ENCODE measurements around the gene TMEM156.
A peak's percentile ranks its signal among the peaks of the same experiment; 100 is the strongest.

The TMEM156 gene

DNA sequence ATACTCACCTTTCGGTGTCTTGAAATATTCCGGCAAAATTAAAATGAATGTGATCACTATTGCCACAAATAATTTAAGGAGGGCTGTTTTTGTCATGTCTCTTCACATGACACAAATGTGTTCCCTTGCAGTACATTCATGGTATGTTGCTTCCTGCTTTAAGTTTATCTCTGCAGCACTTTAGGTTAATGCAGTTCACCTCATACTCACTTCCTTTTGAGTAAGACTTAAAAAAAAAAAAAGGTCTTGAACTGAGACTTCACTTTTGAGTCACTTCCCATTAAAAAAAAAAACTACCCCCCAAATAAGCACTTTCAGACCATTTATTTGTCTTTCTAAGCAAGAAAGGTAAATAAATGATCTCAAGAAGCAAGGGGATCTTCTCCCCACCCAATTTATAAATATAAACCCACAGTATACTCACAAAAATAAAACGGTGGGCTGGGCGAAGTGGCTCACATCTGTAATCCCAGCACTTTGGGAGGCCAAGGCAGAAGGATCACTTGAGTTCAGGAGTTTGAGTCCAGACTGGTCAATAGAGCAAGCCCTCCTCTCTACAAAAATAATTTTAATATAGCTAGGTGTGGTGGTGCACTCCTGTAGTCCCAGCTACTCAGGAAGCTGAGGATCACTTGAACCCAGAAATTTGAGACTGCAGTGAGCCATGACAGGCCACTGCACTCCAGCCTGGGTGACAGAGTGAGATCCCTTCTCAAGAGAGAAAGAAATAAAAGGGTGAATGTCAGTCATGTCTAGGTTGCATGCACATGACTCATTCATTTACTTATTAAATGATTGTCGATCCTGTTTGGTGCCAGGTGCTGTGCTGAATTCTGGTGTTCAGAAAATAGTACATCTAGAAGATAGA lies at the start of gene TMEM156:
Gene TMEM156 (minus strand): TSS at position 192 of the 868 bp plus-strand sequence. CDS start 96 bp downstream, at position 96.
- H3K4me3 ChIP-seq (ENCODE audit: low read length) = no peak within 1 kb of the TSS
- no peaks in the 10 kb centered on the region for H3K9me3 ChIP-seq (ENCODE audit: control insufficient read depth, insufficient read depth, low read length)
- H3K4me1 ChIP-seq (ENCODE audit: control insufficient read depth, insufficient read depth, low read length) = peaks cover 2% of the 10 kb centered on the region; the same call in 1 of the 2 replicates
- H3K36me3 ChIP-seq (ENCODE audit: control insufficient read depth, insufficient read depth, low read length) = no peaks in the 10 kb centered on the region
- no peaks in the 10 kb centered on the region for H3K27me3 ChIP-seq (ENCODE audit: control insufficient read depth, insufficient read depth, low read length)
- DNase-seq (ENCODE audit: low read depth, low spot score) = no peak
- WGBS (ENCODE audit: insufficient coverage, insufficient read length) = no CpG with 5 or more reads among the region's 5 CpGs
- no peak within 1 kb of the TSS for H3K27ac ChIP-seq (ENCODE audit: low read length)

DNA sequence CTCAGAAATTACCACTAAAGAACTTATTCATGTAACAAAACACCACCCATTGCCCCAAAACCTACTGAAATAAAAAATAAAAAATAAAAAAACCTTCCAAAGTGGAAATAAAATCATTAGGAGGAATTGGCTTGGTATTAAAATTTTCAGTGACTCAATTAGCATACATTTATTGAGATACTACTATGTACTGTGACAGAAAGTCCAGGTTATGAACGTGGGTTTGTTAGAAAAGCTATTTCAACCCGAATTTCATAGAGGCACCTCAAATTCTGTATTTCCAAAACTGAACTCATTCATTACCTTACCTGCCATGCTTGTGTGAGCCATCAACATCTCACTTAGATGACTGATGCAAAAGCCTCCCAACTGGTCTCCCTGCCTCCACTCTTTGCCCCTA lies 46.6 kb upstream of the TMEM156 start:
- Histone ChIP-seq H3K36me3 (ENCODE audit: control insufficient read depth, insufficient read depth, low read length) (no peaks in the 10 kb centered on the region), H3K27me3 (ENCODE audit: control insufficient read depth, insufficient read depth, low read length) (no peaks in the 10 kb centered on the region), H3K4me3 (ENCODE audit: low read length) (no peak overlapping the region), H3K9me3 (ENCODE audit: control insufficient read depth, insufficient read depth, low read length) (no peaks in the 10 kb centered on the region), H3K27ac (ENCODE audit: low read length) (no peak overlapping the region), H3K4me1 (ENCODE audit: control insufficient read depth, insufficient read depth, low read length) (no peaks in the 10 kb centered on the region)
- no CpG with 5 or more reads among the region's 2 CpGs for WGBS (ENCODE audit: insufficient coverage, insufficient read length)
- no peak for DNase-seq (ENCODE audit: low read depth, low spot score)

DNA sequence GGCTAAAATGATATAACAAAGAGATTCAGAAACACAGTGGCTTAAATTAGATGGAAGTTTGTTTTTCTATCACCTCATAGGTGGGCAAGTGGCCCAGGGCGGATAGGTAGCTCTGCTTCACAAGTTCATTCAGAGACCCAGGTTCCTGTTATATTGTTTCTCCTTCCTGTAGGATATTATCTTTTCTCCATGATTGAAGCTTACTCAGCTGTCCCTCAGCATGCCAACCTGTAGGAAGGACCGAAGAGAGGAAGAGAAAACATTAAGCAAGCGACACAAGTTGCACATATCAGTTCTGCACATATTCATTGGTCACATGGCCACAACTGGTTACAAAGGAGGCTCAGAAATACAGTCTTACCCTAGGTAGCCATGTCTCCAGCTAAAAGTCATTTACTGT lies 36.7 kb upstream of the TMEM156 start:
- no CpG with 5 or more reads among the region's 3 CpGs for WGBS (ENCODE audit: insufficient coverage, insufficient read length)

GRCh38 chr4:39067451-39067850 lies 35.2 kb upstream of the TMEM156 start:
- no peaks in the 10 kb centered on the region for H3K36me3 ChIP-seq (ENCODE audit: control insufficient read depth, insufficient read depth, low read length)
- H3K9me3 ChIP-seq (ENCODE audit: control insufficient read depth, insufficient read depth, low read length) = no peaks in the 10 kb centered on the region
- H3K4me1 ChIP-seq (ENCODE audit: control insufficient read depth, insufficient read depth, low read length) = peaks cover 1% of the 10 kb centered on the region; the same call in 1 of the 2 replicates
- no peak overlapping the region for H3K27ac ChIP-seq (ENCODE audit: low read length)
- DNase-seq (ENCODE audit: low read depth, low spot score) = no peak
- no CpG with 5 or more reads among the region's 3 CpGs for WGBS (ENCODE audit: insufficient coverage, insufficient read length)
- H3K4me3 ChIP-seq (ENCODE audit: low read length) = no peak overlapping the region
- H3K27me3 ChIP-seq (ENCODE audit: control insufficient read depth, insufficient read depth, low read length) = no peaks in the 10 kb centered on the region

More for the DNA sequence above, 36.7 kb upstream of the TMEM156 start:
- Histone ChIP-seq H3K27ac (ENCODE audit: low read length) (no peak overlapping the region), H3K4me1 (ENCODE audit: control insufficient read depth, insufficient read depth, low read length) (no peaks in the 10 kb centered on the region), H3K27me3 (ENCODE audit: control insufficient read depth, insufficient read depth, low read length) (no peaks in the 10 kb centered on the region), H3K4me3 (ENCODE audit: low read length) (no peak overlapping the region), H3K9me3 (ENCODE audit: control insufficient read depth, insufficient read depth, low read length) (no peaks in the 10 kb centered on the region), H3K36me3 (ENCODE audit: control insufficient read depth, insufficient read depth, low read length) (no peaks in the 10 kb centered on the region)
- no peak for DNase-seq (ENCODE audit: low read depth, low spot score)

DNA sequence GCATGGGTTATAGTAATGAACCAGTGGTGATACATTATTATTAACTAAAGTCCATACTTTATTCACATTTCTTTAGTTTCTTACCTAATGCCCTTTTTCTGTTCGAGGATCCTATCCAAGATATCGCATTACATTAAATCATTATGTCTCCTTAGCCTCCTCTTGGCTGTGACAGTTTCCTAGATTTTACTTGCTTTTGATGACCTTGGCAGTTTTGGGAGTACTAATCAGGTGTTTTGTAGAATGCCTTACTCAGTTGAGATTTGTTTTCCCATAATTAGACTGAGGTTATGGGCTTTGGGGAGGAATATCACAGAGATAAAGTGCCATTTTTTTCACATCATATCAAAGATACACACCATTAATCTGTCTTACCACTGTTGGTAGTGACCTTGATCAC lies 34.8 kb upstream of the TMEM156 start:
- no peak for DNase-seq (ENCODE audit: low read depth, low spot score)
- Histone ChIP-seq H3K36me3 (ENCODE audit: control insufficient read depth, insufficient read depth, low read length) (no peaks in the 10 kb centered on the region), H3K4me1 (ENCODE audit: control insufficient read depth, insufficient read depth, low read length) (peaks cover 1% of the 10 kb centered on the region; the same call in 1 of the 2 replicates), H3K27ac (ENCODE audit: low read length) (no peak overlapping the region), H3K27me3 (ENCODE audit: control insufficient read depth, insufficient read depth, low read length) (no peaks in the 10 kb centered on the region), H3K9me3 (ENCODE audit: control insufficient read depth, insufficient read depth, low read length) (no peaks in the 10 kb centered on the region), H3K4me3 (ENCODE audit: low read length) (no peak overlapping the region)
- no CpG with 5 or more reads among the region's 2 CpGs for WGBS (ENCODE audit: insufficient coverage, insufficient read length)

- DNase-seq (ENCODE audit: low read depth, low spot score) = no peak
- H3K4me1 ChIP-seq (ENCODE audit: control insufficient read depth, insufficient read depth, low read length) = peaks cover 1% of the 10 kb centered on the region; the same call in 1 of the 2 replicates
- H3K9me3 ChIP-seq (ENCODE audit: control insufficient read depth, insufficient read depth, low read length) = no peaks in the 10 kb centered on the region
- WGBS (ENCODE audit: insufficient coverage, insufficient read length) = no CpG with 5 or more reads among the region's 2 CpGs
- H3K4me3 ChIP-seq (ENCODE audit: low read length) = no peak overlapping the region
- no peaks in the 10 kb centered on the region for H3K27me3 ChIP-seq (ENCODE audit: control insufficient read depth, insufficient read depth, low read length)
- H3K36me3 ChIP-seq (ENCODE audit: control insufficient read depth, insufficient read depth, low read length) = no peaks in the 10 kb centered on the region
- H3K27ac ChIP-seq (ENCODE audit: low read length) = no peak overlapping the region
These were observed 34.2 kb upstream of the TMEM156 start for GRCh38 chr4:39066371-39066770.

GRCh38 chr4:39063430-39063829 lies 31.2 kb upstream of the TMEM156 start:
- Histone ChIP-seq H3K36me3 (ENCODE audit: control insufficient read depth, insufficient read depth, low read length) (no peaks in the 10 kb centered on the region), H3K4me1 (ENCODE audit: control insufficient read depth, insufficient read depth, low read length) (peaks cover 1% of the 10 kb centered on the region; the same call in 1 of the 2 replicates), H3K27me3 (ENCODE audit: control insufficient read depth, insufficient read depth, low read length) (no peaks in the 10 kb centered on the region), H3K4me3 (ENCODE audit: low read length) (no peak overlapping the region), H3K9me3 (ENCODE audit: control insufficient read depth, insufficient read depth, low read length) (no peaks in the 10 kb centered on the region), H3K27ac (ENCODE audit: low read length) (no peak overlapping the region)
- no peak for DNase-seq (ENCODE audit: low read depth, low spot score)

DNA sequence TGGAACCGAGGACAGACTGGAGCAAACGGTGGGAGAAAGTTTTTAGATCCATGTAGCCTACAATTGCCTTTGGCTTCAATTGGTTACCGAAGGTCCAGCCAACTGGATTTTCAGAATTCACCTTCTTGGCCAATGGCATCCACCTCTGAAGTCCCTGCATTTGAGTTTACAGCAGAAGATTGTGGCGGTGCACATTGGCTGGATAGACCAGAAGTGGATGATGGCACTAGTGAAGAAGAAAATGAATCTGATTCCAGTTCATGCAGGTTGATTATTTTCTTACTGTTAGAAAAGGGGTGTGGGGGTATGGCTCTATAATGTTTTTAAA lies 30.5 kb upstream of the TMEM156 start:
- no peaks in the 10 kb centered on the region for H3K36me3 ChIP-seq (ENCODE audit: control insufficient read depth, insufficient read depth, low read length)
- no CpG with 5 or more reads among the region's 4 CpGs for WGBS (ENCODE audit: insufficient coverage, insufficient read length)

DNA sequence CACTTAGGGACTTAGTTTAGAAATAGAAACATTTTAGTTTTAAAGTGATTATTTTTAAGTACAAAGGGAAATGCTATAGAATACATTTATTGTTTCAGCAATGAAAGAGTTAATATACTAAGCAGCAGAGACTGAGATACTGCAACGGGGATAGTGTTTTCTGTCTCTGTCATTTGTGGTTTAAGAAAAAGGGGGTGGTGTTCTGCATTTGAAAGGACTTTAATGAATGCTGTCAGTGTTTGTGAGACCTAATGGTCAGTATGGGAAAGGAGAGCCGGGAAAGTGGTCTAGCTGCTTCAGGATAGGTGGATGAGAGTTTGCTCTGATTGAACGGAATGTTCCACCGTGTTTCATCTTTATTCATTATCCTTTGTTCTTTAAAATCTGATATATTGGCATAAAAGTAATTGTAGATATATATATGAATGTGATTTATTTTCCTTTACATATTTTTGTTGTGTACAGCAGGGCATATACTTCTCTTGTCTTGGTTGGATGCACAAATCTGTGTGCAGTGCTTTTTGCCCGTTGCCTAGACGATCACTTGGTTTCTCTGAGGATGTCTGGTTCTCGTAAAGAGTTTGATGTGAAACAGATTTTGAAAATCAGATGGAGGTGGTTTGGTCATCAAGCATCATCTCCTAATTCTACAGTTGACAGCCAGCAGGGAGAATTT lies 30.0 kb upstream of the TMEM156 start, which contains the start of gene KLHL5:
Gene KLHL5 (plus strand): TSS at position 139 of the 676 bp plus-strand sequence. CDS start 421 bp downstream, at position 560.
- Histone ChIP-seq H3K27ac (ENCODE audit: low read length) (no peak within 1 kb of the TSS), H3K4me1 (ENCODE audit: control insufficient read depth, insufficient read depth, low read length) (peaks cover 1% of the 10 kb centered on the region; the same call in 1 of the 2 replicates), H3K27me3 (ENCODE audit: control insufficient read depth, insufficient read depth, low read length) (no peaks in the 10 kb centered on the region), H3K9me3 (ENCODE audit: control insufficient read depth, insufficient read depth, low read length) (no peaks in the 10 kb centered on the region), H3K36me3 (ENCODE audit: control insufficient read depth, insufficient read depth, low read length) (no peaks in the 10 kb centered on the region), H3K4me3 (ENCODE audit: low read length) (no peak within 1 kb of the TSS)
- DNase-seq (ENCODE audit: low read depth, low spot score) = peak; percentile 29
- WGBS (ENCODE audit: insufficient coverage, insufficient read length) = no CpG with 5 or more reads among the region's 7 CpGs

More for the DNA sequence above, 30.5 kb upstream of the TMEM156 start:
- Histone ChIP-seq H3K27ac (ENCODE audit: low read length) (no peak overlapping the region), H3K27me3 (ENCODE audit: control insufficient read depth, insufficient read depth, low read length) (no peaks in the 10 kb centered on the region), H3K4me1 (ENCODE audit: control insufficient read depth, insufficient read depth, low read length) (peaks cover 1% of the 10 kb centered on the region; the same call in 1 of the 2 replicates), H3K9me3 (ENCODE audit: control insufficient read depth, insufficient read depth, low read length) (no peaks in the 10 kb centered on the region), H3K4me3 (ENCODE audit: low read length) (no peak overlapping the region)
- DNase-seq (ENCODE audit: low read depth, low spot score) = no peak

GRCh38 chr4:39061457-39061856 lies 29.2 kb upstream of the TMEM156 start:
- DNase-seq (ENCODE audit: low read depth, low spot score) = no peak
- Histone ChIP-seq H3K9me3 (ENCODE audit: control insufficient read depth, insufficient read depth, low read length) (no peaks in the 10 kb centered on the region), H3K27ac (ENCODE audit: low read length) (no peak overlapping the region), H3K36me3 (ENCODE audit: control insufficient read depth, insufficient read depth, low read length) (no peaks in the 10 kb centered on the region), H3K4me3 (ENCODE audit: low read length) (no peak overlapping the region), H3K27me3 (ENCODE audit: control insufficient read depth, insufficient read depth, low read length) (no peaks in the 10 kb centered on the region), H3K4me1 (ENCODE audit: control insufficient read depth, insufficient read depth, low read length) (peaks cover 1% of the 10 kb centered on the region; the same call in 1 of the 2 replicates)
- WGBS (ENCODE audit: insufficient coverage, insufficient read length) = no CpG with 5 or more reads among the region's 1 CpG

Measured in iPS DF 6.9 (cell line).